Keratinocyte (primary cell): ENCODE measurements around the gene PPFIA3. TPM values are rescaled to one million over a fixed set of nuclear protein-coding genes. Genes with fewer than 3 reads are reported as not detected.
"Not testable (repeated sequence)": the region's sequence is repeated elsewhere in the genome, so short reads cannot be mapped to it uniquely, and the experiment has no call there.

Source experiments
- DNase-seq: peaks from one replicate; pipeline ENCODE4 v3.0.0-alpha.2; 2011; ENCODE audit warnings: low read depth, missing footprints, low spot score
- FAIRE-seq: peaks from 2 replicates; lab custom pipeline; 2011; peaks lifted over from hg19 to GRCh38; lab: Jason Lieb, UNC
- H2AFZ ChIP-seq: 2 replicates; pipeline ENCODE4 v1.6.0; 2012; ENCODE audit warnings: low read length, control low read depth, inconsistent platforms; ENCODE audit not compliant: control insufficient read depth
- H3K27ac ChIP-seq: 2 replicates; pipeline ENCODE4 v1.5.1; 2011; ENCODE audit warnings: low read length; ENCODE audit not compliant: control insufficient read depth, insufficient read depth
- H3K27me3 ChIP-seq: 3 replicates; pipeline ENCODE4 v1.6.0; 2011; ENCODE audit warnings: low read length; ENCODE audit not compliant: control insufficient read depth, insufficient read depth; ENCODE audit errors: extremely low read depth
- H3K36me3 ChIP-seq, 2 experiments: 2 replicates in 1 of 2; 3 replicates in 1 of 2; pipeline ENCODE4 v1.5.1; 2011; ENCODE audit warnings: low read length in 2 of 2, mild to moderate bottlenecking in 1 of 2; ENCODE audit not compliant: control insufficient read depth in 2 of 2, insufficient read depth in 2 of 2; ENCODE audit errors: extremely low read depth in 1 of 2
- H3K4me1 ChIP-seq: 3 replicates; pipeline ENCODE4 v1.5.1; 2011; ENCODE audit warnings: low read length; ENCODE audit not compliant: control insufficient read depth, insufficient read depth; ENCODE audit errors: extremely low read depth
- H3K4me2 ChIP-seq: 3 replicates; pipeline ENCODE4 v1.6.0; 2011; ENCODE audit warnings: low read depth, low read length; ENCODE audit not compliant: control insufficient read depth, insufficient read depth; ENCODE audit errors: extremely low read depth
- H3K4me3 ChIP-seq, 3 experiments: fragments of 200-600 bp in 1 of 3; sonication (generic) in 1 of 3; 2 replicates in 2 of 3; 3 replicates in 1 of 3; pipeline ENCODE4 v1.5.1; 2011 to 2016; ENCODE audit warnings: low read length in 3 of 3, mild to moderate bottlenecking in 3 of 3, control low read depth in 2 of 3, inconsistent platforms in 1 of 3, low read depth in 1 of 3, mixed read lengths in 1 of 3, mixed run types in 1 of 3, moderate library complexity in 1 of 3; ENCODE audit not compliant: control insufficient read depth in 2 of 3, insufficient read depth in 2 of 3; ENCODE audit errors: extremely low read depth in 1 of 3
- H3K79me2 ChIP-seq: 2 replicates; pipeline ENCODE4 v1.6.0; 2012; ENCODE audit warnings: low read length; ENCODE audit not compliant: control insufficient read depth, insufficient read depth
- H3K9ac ChIP-seq: 3 replicates; pipeline ENCODE4 v1.6.0; 2011; ENCODE audit warnings: low read length; ENCODE audit not compliant: control insufficient read depth, insufficient read depth; ENCODE audit errors: extremely low read depth
- H3K9me1 ChIP-seq: 3 replicates; pipeline ENCODE4 v1.6.0; 2011; ENCODE audit warnings: low read length; ENCODE audit not compliant: control insufficient read depth, insufficient read depth; ENCODE audit errors: extremely low read depth
- H3K9me3 ChIP-seq: 2 replicates; pipeline ENCODE4 v1.5.1; 2012; ENCODE audit warnings: low read depth, low read length; ENCODE audit not compliant: control insufficient read depth
- H4K20me1 ChIP-seq: 3 replicates; pipeline ENCODE4 v1.6.0; 2011; ENCODE audit warnings: low read length; ENCODE audit not compliant: control insufficient read depth, insufficient read depth; ENCODE audit errors: extremely low read depth
- EZH2 ChIP-seq: IDR thresholded peaks from one replicate; pipeline ENCODE4 v1.6.1; 2012; ENCODE audit warnings: inconsistent platforms, mild to moderate bottlenecking, low read length, moderate library complexity
- dilution Hi-C: fragments of 300-500 bp; cut with MboI; formaldehyde crosslinking; loops from one replicate; pipeline ENCODE4 v1.7.0; 2020; ENCODE audit warnings: low sequenced_read_pairs; ENCODE audit not compliant: extremely low pct_ligation_motif_present
- polyA plus RNA-seq, 5 experiments: library from polyadenylated mRNA; depleted of rRNA in 3 of 5; stranded (reverse) in 3 of 5; stranded (forward) in 1 of 5; unstranded in 1 of 5; fragments of >200 nt; gene quantifications; 1 replicate in 1 of 5; 2 replicates in 3 of 5; 3 replicates in 1 of 5; pipeline versions ENCODE4 v1.2.1 to v1.2.3, GENCODE V29; 2011 to 2012; ENCODE audit warnings: missing spikeins in 2 of 5, low read depth in 1 of 5, low replicate concordance in 1 of 5
- TF ChIP-seq, protein P1 (sequence below), 3 experiments: IDR thresholded peaks in 1 of 3; conservative IDR thresholded peaks in 1 of 3; optimal IDR thresholded peaks in 1 of 3; 2 replicates in 2 of 3; 3 replicates in 1 of 3; pipeline versions ENCODE3 to v1.5.1; 2011; ENCODE audit warnings: low read length in 3 of 3, mild to moderate bottlenecking in 3 of 3, moderate library complexity in 2 of 3, control low read depth in 1 of 3, inconsistent platforms in 1 of 3; ENCODE audit not compliant: insufficient read depth in 2 of 3; ENCODE audit errors: extremely low read depth in 1 of 3

The PPFIA3 gene
- polyA plus RNA-seq, 1 donor (not counting 4 experiments of a cell fraction or from before 2014, with no cell fraction given), result 3.0 TPM

DNA sequence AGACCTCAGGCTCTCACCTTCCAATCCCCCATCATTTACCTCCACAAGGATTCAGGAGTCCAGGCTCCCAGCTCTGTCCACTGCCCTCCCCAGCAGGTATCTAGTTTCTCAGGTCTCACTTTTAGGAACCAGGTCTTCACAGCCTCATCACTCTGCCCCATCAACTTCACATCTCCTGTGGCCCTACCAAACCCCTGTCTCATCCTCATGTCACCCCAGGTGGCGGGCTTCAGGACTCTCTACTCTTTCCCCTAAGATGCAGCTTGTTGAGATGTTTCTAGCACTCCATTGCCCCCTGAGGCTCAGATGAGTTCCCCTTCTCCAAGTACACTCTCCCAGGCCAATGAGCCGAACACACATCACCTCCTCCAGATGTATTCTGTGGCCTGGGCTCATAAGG lies 1.5 kb downstream of the PPFIA3 start:
- Histone ChIP-seq H3K36me3 (no peaks in the 10 kb centered on the region), H3K4me3 (no peak overlapping the region), H2AFZ (no peak overlapping the region), H3K9me1 (no peaks in the 10 kb centered on the region), H3K4me2 (peak overlapping the region; percentile 88), H3K9me3 (no peaks in the 10 kb centered on the region), H3K79me2 (no peaks in the 10 kb centered on the region), H3K4me1 (peaks cover 16% of the 10 kb centered on the region), H3K27me3 (no peaks in the 10 kb centered on the region), H4K20me1 (no peaks in the 10 kb centered on the region), H3K9ac (no peak overlapping the region), H3K27ac (no peak overlapping the region)
- FAIRE-seq (no peak), DNase-seq (no peak)
- TF ChIP-seq, protein P1, sequence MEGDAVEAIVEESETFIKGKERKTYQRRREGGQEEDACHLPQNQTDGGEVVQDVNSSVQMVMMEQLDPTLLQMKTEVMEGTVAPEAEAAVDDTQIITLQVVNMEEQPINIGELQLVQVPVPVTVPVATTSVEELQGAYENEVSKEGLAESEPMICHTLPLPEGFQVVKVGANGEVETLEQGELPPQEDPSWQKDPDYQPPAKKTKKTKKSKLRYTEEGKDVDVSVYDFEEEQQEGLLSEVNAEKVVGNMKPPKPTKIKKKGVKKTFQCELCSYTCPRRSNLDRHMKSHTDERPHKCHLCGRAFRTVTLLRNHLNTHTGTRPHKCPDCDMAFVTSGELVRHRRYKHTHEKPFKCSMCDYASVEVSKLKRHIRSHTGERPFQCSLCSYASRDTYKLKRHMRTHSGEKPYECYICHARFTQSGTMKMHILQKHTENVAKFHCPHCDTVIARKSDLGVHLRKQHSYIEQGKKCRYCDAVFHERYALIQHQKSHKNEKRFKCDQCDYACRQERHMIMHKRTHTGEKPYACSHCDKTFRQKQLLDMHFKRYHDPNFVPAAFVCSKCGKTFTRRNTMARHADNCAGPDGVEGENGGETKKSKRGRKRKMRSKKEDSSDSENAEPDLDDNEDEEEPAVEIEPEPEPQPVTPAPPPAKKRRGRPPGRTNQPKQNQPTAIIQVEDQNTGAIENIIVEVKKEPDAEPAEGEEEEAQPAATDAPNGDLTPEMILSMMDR (optimal IDR thresholded peaks at IDR 0.05 in 1 of 3, IDR thresholded peaks at IDR 0.05 in 1 of 3, conservative IDR thresholded peaks at IDR 0.05 in 1 of 3; ENCODE audit: extremely low read depth in 1 of 3, insufficient read depth in 2 of 3, low read length in 3 of 3), result no peak
- TF ChIP-seq EZH2, result no peak
- dilution Hi-C loops, result no loop called here

GRCh38 chr19:49121841-49122240 lies 2.5 kb downstream of the PPFIA3 start:
- H4K20me1 ChIP-seq, dilution Hi-C loops, H2AFZ ChIP-seq, H3K9me1 ChIP-seq, FAIRE-seq, DNase-seq, H3K4me2 ChIP-seq, H3K79me2 ChIP-seq, H3K27me3 ChIP-seq, H3K27ac ChIP-seq, H3K9ac ChIP-seq, H3K4me3 ChIP-seq, H3K9me3 ChIP-seq, H3K36me3 ChIP-seq: not testable (repeated sequence)
- H3K4me1 ChIP-seq, result peaks cover 16% of the 10 kb centered on the region

GRCh38 chr19:49123285-49123684 lies 3.9 kb downstream of the PPFIA3 start:
- not testable (repeated sequence) for H3K9me3 ChIP-seq

More at GRCh38 chr19:49123285-49123684, 3.9 kb downstream of the PPFIA3 start:
- H2AFZ ChIP-seq, FAIRE-seq, H3K4me2 ChIP-seq, DNase-seq, dilution Hi-C loops, H3K36me3 ChIP-seq, H3K9ac ChIP-seq, H3K79me2 ChIP-seq, H3K9me1 ChIP-seq, H3K4me3 ChIP-seq, H4K20me1 ChIP-seq, H3K27ac ChIP-seq, H3K27me3 ChIP-seq: not testable (repeated sequence)
- H3K4me1 ChIP-seq, result peaks cover 12% of the 10 kb centered on the region
